HUES6 (cell line): ENCODE data around the gene OR2A42.
"Not testable (repeated sequence)": the region's sequence is repeated elsewhere in the genome, so short reads cannot be mapped to it uniquely, and the experiment has no call there.

ENCODE experiments used
- H3K27ac ChIP-seq: 2 replicates; pipeline ENCODE4 v1.7.0; 2013; ENCODE audit warnings: low read depth, mild to moderate bottlenecking, low read length, inconsistent platforms
- H3K27me3 ChIP-seq: 2 replicates; pipeline ENCODE4 v1.6.1; 2013; ENCODE audit warnings: low read length; ENCODE audit not compliant: control insufficient read depth, insufficient read depth
- H3K36me3 ChIP-seq: 2 replicates; pipeline ENCODE4 v1.6.1; 2013; ENCODE audit warnings: low read length; ENCODE audit not compliant: control insufficient read depth, insufficient read depth
- H3K4me1 ChIP-seq: 2 replicates; pipeline ENCODE4 v1.6.1; 2013; ENCODE audit warnings: low read length; ENCODE audit not compliant: control insufficient read depth, insufficient read depth
- H3K4me3 ChIP-seq: 2 replicates; pipeline ENCODE4 v1.5.1; 2013; ENCODE audit warnings: low read depth, low read length
- H3K9ac ChIP-seq: one replicate; pipeline ENCODE4 v1.6.1; 2013; ENCODE audit warnings: mild to moderate bottlenecking, low read length
- H3K9me3 ChIP-seq: 2 replicates; pipeline ENCODE4 v1.6.1; 2013; ENCODE audit warnings: low read depth, low read length; ENCODE audit not compliant: control insufficient read depth, insufficient read depth

The OR2A42 gene

DNA sequence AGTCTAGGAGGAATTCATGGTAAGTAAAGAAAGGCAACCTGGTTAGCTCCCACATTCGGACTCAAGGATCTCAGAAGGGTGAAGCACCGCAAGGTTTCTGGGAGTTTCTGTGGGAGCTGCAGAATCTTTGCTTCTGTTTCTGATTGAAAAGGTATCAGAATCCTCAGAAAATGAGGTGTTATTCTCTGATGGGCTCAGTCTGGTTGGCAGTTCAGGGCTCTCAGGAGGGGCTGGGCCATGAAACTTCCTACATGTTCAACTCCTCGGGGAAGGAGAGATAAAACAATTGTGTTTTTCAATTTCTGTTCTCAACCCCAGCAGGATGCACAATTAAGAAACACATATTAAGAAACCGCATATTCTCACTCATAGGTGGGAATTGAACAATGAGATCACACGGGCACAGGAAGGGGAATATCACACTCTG is 16.1 kb upstream of the OR2A42 start:
- 0 out of 2 replicates have a peak, but pooled peaks cover 3% of the 10 kb centered on the region for H3K4me1 ChIP-seq

DNA sequence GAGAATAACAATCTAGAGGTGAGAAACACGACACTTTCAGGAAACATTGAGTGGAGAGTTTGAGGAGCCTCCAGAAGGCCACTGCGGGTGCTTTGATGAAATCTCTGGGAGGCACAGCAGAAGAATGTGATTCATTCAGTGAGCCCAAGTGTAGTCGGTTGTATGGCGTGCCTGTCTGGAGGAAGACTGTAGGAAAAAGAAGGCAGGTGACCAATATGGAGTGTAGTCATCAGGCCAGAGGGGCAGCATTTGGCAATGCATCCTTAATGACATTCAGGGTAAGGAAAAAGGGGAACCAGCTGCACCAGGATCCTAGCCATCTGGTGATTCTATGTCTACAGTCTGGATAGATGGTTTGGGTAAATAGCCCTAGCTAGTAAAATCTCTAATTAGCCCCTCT is 12.9 kb upstream of the OR2A42 start:
- H3K36me3 ChIP-seq, H3K9me3 ChIP-seq, H3K27me3 ChIP-seq, H3K4me1 ChIP-seq, H3K27ac ChIP-seq, H3K4me3 ChIP-seq, H3K9ac ChIP-seq: not testable (repeated sequence)

More for the DNA sequence above, 16.1 kb upstream of the OR2A42 start:
- H3K36me3 ChIP-seq, result no peaks in the 10 kb centered on the region
- no peak overlapping the region for H3K4me3 ChIP-seq
- H3K9ac ChIP-seq, result no peak overlapping the region
- H3K9me3 ChIP-seq, result no peaks in the 10 kb centered on the region
- no peaks in the 10 kb centered on the region for H3K27me3 ChIP-seq
- no peak overlapping the region for H3K27ac ChIP-seq

DNA sequence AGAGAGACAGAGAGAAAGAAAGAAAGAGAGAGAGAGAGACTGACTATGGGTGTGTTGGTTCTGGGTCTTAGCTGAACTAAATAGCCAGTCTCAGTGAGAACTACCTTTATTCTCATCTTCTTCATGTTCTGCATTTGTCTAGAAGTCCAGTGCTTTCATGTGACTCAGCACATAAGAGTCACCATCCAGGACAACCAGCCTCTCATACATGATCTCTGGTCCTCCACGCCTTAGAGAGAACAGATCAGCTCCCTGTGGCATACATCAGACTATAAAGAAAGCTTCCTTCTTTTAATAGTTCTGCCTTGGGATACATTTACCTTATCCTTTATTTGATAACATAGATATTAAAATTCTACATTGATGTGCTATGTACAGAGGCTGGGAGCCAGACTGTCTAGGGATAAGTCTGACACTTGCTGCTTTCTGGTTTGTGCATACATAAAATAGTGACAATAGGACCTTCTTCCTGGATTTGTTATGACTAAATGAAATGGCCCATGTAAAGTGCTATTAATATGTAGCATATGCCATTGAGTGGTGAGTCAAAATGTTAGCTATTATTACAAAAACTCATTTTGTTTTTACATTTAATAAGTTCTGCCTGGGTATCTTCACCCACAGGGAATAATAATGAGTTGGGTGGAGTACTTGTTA is 8.4 kb upstream of the OR2A42 start:
- H3K9me3 ChIP-seq, H3K27ac ChIP-seq, H3K4me1 ChIP-seq, H3K36me3 ChIP-seq, H3K4me3 ChIP-seq, H3K9ac ChIP-seq, H3K27me3 ChIP-seq: not testable (repeated sequence)

DNA sequence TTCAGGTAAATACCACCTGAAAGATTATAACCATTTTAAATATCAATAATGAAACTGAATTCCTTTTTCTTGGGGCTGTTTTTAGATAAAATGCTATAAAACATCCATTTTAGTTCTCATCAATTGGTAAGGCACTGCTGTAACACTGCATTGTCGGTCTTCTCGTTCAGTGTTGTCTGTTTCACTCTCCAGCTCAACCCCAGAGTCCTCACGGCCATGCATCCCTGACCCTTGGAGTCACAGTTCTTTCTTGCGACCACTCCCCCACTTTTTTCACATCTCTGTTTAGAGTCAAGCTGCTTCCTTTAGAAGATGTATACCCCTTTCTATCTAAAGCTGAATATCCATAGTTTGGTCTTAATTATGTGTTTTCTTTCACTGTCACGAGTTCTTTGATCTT is 7.6 kb upstream of the OR2A42 start:
- not testable (repeated sequence) for H3K4me1 ChIP-seq, H3K9ac ChIP-seq, H3K27me3 ChIP-seq, H3K4me3 ChIP-seq, H3K9me3 ChIP-seq, H3K27ac ChIP-seq, H3K36me3 ChIP-seq

DNA sequence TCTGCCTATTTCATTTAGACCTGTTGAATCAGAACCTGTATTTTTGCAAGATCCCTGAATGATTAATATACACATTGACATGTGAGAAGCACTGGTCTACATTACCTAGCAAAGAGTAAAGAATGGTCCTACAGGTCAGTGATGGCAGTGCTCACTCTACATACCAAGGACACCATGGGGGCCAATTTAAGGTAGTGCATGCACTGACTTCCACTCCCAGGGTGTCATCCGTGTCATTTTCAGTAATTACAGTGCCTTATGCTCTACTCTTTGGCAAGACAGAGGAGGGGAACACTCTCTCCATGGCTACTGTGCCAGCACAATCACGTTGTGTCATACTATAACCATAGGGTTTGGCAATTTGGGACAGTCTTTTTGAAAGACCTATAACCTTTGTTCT is 6.0 kb upstream of the OR2A42 start:
- not testable (repeated sequence) for H3K27me3 ChIP-seq, H3K27ac ChIP-seq, H3K9me3 ChIP-seq, H3K4me1 ChIP-seq, H3K4me3 ChIP-seq, H3K9ac ChIP-seq, H3K36me3 ChIP-seq

DNA sequence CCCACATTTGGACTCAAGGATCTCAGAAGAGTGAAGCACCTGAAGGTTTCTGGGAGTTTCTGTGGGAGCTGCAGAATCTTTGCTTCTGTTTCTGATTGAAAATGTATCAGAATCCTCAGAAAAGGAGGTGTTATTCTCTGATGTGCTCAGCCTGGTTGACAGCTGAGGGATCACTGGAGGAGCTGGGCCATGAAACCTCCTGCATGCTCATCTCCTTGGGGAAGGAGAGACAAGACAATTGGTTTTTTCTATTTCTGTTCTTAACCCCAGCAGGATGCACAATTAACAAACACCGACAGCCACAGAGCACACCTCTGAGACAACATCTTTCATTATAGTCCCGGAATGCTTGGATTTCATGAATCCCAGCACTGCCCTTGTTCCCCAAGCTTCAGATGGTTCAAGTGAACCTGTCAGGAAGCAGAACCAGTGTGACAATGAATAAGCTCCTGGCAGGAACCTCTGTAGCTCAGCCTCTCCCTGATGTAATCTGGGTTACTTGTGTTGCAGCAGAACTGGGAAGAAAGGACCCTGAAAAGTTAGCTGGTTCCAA is 799 bp downstream of the OR2A42 start:
- H3K36me3 ChIP-seq, H3K4me1 ChIP-seq, H3K4me3 ChIP-seq, H3K27me3 ChIP-seq, H3K9ac ChIP-seq, H3K9me3 ChIP-seq, H3K27ac ChIP-seq: not testable (repeated sequence)

DNA sequence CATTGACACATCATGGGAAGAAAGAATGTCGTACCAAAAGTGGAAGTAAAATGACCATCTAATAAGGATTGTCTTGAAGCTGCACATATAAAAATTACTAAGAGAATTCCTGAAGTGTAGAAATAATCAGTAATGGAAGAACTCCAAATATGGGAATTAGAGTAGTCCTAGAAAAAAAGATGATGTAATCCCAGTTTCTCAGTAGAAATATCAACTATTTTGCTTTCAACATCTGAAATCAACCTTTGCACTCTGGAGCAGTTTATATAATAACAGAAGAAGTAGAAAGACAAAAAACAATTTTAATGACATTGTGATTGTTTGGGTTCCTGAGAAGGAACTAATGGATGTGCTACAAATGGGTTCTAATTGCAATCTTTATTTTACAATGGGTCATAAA is 6.4 kb downstream of the OR2A42 start:
- H3K4me1 ChIP-seq, H3K27ac ChIP-seq, H3K36me3 ChIP-seq, H3K4me3 ChIP-seq, H3K27me3 ChIP-seq, H3K9ac ChIP-seq, H3K9me3 ChIP-seq: not testable (repeated sequence)

DNA sequence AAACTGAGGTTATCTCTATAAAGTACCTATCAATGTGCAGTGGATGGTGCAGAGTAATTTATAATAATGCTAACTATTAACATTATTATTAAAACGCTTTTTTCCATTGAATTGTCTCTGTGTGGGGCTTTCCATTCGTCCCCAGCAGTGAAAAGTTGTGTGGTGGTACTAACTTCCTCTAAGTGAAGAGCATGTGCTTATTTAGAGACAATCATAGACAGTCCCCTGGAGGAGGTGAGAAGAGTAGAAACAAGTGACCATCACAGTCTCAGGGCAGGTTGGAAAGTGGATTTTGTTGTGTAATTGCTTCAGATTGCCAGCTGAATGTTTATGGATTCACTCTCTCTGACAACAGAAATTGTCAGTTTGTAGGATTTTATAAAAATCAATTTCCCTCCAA is 8.4 kb downstream of the OR2A42 start:
- H3K9ac ChIP-seq, H3K27ac ChIP-seq, H3K4me1 ChIP-seq, H3K9me3 ChIP-seq, H3K36me3 ChIP-seq, H3K4me3 ChIP-seq, H3K27me3 ChIP-seq: not testable (repeated sequence)

DNA sequence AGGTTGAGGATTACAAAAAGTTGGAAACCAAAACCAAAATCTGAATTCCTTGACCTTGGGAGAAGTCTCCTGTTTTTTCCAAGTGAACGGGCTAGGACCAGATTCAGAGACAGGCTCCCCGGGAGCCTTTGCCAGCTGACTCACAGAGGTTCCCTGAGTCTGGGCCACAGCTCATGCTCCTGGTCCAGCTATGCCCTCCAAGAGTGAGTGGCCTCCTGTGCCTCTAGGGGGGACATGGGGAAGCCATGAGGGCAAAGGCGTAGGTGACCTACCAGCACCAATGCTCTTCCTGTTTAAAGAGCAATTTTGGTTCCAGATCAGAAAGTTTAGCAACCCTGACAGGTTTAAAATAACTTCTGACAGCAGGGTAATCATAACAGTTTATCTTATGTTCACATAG is 10.6 kb downstream of the OR2A42 start:
- not testable (repeated sequence) for H3K27me3 ChIP-seq, H3K27ac ChIP-seq, H3K36me3 ChIP-seq, H3K4me3 ChIP-seq, H3K4me1 ChIP-seq, H3K9ac ChIP-seq, H3K9me3 ChIP-seq

DNA sequence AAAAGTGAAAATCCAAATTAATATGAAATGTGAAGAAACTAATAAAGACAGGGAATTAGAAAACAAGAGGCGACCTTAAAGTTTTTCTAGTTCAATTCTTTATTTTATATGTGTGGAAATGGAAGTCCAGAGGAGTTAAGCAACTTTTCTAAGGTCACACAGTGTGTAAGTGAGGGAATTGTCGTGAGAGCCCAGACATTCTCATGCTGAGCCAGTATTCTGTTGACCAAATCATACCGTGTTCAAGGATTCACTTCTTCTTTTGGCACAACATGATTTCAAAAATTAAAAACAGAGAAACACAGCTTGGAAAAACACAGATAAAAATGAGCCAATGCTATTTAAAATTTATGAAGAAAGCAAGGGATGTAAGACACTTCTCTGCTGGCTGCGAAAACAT is 12.5 kb downstream of the OR2A42 start:
- H3K9ac ChIP-seq, H3K9me3 ChIP-seq, H3K4me3 ChIP-seq, H3K36me3 ChIP-seq, H3K27me3 ChIP-seq, H3K27ac ChIP-seq, H3K4me1 ChIP-seq: not testable (repeated sequence)

DNA sequence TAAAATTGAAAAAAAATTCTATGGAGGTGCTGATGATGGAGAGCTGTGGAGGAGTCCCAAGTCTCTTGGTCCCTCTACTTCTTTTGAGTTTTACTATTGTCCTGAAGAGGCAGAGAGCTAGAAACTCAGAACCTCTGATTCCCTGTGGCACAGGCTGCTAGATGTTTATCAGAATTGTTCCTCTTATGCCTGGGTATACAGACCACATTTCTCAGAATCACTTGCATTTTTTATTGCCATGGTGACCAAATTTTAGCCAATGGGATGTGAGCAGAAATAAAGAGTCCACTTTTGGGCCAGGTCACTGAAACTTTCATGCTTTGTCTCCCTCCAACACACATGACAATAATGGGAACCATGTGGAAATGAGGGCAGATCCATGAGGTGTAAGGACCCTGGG is 15.7 kb downstream of the OR2A42 start:
- H3K9ac ChIP-seq, H3K27ac ChIP-seq, H3K36me3 ChIP-seq, H3K4me3 ChIP-seq, H3K9me3 ChIP-seq, H3K4me1 ChIP-seq, H3K27me3 ChIP-seq: not testable (repeated sequence)

DNA sequence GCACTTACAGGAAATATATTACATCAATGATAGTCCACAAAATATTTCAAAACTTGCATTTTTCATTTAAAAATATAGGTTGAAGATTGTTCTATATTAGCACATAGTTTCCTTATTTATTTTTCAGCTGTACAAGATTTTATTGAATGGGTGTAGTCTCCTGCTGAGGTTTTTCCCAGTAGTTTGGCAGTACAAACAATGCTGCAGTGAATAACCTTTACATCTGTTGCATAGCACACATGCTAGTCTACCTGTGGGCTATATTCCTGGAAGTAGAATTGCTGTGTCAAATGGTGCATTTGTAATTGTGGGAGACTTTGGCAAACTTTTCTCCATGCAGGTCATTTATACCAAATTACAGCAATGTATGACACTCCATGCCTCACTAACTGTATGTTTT is 18.9 kb downstream of the OR2A42 start:
- not testable (repeated sequence) for H3K27ac ChIP-seq, H3K9ac ChIP-seq, H3K27me3 ChIP-seq, H3K4me1 ChIP-seq, H3K36me3 ChIP-seq, H3K4me3 ChIP-seq, H3K9me3 ChIP-seq
